Activated CD8-positive, alpha-beta T cell treated with anti-CD3 and anti-CD28 coated beads for 36 hours (primary cell): ENCODE data around the gene KICS2. TPM values are rescaled to one million over a fixed set of nuclear protein-coding genes. Genes with fewer than 3 reads are reported as not detected.

ENCODE experiments used
- ATAC-seq: fragments of 200-7000 bp; cut with Tn5 transposase; one replicate; pipeline ENCODE4 v1.10.0; 2021; ENCODE audit warnings: mild to moderate bottlenecking, moderate library complexity
- CTCF ChIA-PET: fragments of 350-600 bp; sonication (Branson Sonifier 250); formaldehyde crosslinking; loops from one replicate; lab custom pipeline; 2021; ENCODE audit warnings: antibody characterized with exemption; lab: Charles Lee
- POLR2A ChIA-PET: fragments of 350-600 bp; sonication (Branson Sonifier 250); formaldehyde crosslinking; loops from one replicate; lab custom pipeline; 2021; ENCODE audit warnings: antibody characterized with exemption; lab: Charles Lee
- DNase-seq: peaks from one replicate; pipeline ENCODE4 v3.0.0-alpha.2; 2020
- H3K27ac Mint-ChIP-seq: one replicate; pipeline ENCODE4 v1.8.0; 2021; ENCODE audit warnings: mild to moderate bottlenecking, mixed read lengths
- H3K27me3 Mint-ChIP-seq: one replicate; pipeline ENCODE4 v1.8.0; 2021; ENCODE audit warnings: mixed read lengths
- H3K36me3 Mint-ChIP-seq: one replicate; pipeline ENCODE4 v1.8.0; 2021; ENCODE audit warnings: low read depth, mixed read lengths
- H3K4me1 Mint-ChIP-seq: one replicate; pipeline ENCODE4 v1.8.0; 2021; ENCODE audit warnings: low read depth, mixed read lengths
- H3K4me3 Mint-ChIP-seq: one replicate; pipeline ENCODE4 v1.8.0; 2021; ENCODE audit warnings: mild to moderate bottlenecking, moderate library complexity, mixed read lengths
- H3K9me3 Mint-ChIP-seq: one replicate; pipeline ENCODE4 v1.8.0; 2021; ENCODE audit warnings: mixed read lengths
- intact Hi-C: fragments of 100-400 bp; cut with micrococcal nuclease; formaldehyde crosslinking; loops from one replicate; pipeline ENCODE4 v1.10.0; 2022
- total RNA-seq, 2 experiments: library from RNA; stranded (reverse); gene quantifications; one replicate each; pipeline ENCODE4 v1.2.3, GENCODE V29; 2021
- TF ChIP-seq, protein P1 (sequence below): fragments of 200-600 bp; IDR thresholded peaks from one replicate; pipeline ENCODE4 v1.8.0; 2022; ENCODE audit warnings: antibody characterized with exemption, mild to moderate bottlenecking

Gene KICS2
- total RNA-seq, 2 experiments from 2014 or later, result 16.6 to 19.7 TPM

DNA sequence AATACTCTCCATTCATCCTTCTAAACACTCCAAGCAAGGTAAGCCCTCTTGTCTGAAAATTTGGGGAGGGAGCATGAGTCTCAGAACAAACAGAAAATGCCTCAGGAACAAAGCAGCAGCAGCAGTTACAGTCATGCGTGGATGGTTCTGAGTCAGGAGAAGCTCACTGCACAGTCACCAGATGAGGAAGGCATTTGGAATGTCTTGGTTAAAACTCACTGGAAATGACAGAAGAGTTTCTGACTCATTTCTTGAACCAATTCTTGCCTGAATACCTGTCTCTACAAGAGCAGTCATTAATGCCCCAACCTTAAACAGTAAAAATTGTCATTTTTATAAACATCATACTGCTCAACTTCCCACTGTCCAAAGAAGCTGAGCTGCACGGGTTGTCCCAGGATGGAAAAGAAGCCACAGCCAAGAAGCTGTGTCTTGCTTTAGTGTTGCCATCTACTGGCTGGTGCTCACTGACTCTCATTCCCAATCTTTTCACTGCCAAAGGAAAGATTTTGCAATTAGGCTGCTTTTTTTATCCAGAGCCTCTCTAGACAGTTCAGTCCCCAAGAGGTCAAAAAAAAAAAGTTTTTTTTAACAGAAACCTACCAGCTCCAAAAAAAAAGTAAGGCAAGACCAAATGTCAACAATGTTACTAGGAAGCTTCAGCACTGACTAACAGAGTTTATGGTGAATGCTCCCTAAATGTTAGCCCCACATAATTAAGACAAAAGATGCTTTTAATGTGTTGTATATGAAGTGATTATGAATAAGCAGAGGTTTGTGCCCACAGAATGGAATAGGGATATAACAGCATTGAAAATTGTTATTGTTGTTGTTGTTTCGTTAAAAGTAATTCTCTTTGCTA, 40.4 kb downstream of the KICS2 start:
- CTCF ChIA-PET, result no interaction called here
- intact Hi-C loops, result no loop called here
- peaks cover 13% of the 10 kb centered on the region for H3K36me3 Mint-ChIP-seq
- DNase-seq (no peak), ATAC-seq (no peak)
- H3K27ac Mint-ChIP-seq, result no peak overlapping the region
- no peaks in the 10 kb centered on the region for H3K9me3 Mint-ChIP-seq
- H3K4me3 Mint-ChIP-seq, result no peak overlapping the region
- H3K27me3 Mint-ChIP-seq, result no peaks in the 10 kb centered on the region
- TF ChIP-seq, protein P1, sequence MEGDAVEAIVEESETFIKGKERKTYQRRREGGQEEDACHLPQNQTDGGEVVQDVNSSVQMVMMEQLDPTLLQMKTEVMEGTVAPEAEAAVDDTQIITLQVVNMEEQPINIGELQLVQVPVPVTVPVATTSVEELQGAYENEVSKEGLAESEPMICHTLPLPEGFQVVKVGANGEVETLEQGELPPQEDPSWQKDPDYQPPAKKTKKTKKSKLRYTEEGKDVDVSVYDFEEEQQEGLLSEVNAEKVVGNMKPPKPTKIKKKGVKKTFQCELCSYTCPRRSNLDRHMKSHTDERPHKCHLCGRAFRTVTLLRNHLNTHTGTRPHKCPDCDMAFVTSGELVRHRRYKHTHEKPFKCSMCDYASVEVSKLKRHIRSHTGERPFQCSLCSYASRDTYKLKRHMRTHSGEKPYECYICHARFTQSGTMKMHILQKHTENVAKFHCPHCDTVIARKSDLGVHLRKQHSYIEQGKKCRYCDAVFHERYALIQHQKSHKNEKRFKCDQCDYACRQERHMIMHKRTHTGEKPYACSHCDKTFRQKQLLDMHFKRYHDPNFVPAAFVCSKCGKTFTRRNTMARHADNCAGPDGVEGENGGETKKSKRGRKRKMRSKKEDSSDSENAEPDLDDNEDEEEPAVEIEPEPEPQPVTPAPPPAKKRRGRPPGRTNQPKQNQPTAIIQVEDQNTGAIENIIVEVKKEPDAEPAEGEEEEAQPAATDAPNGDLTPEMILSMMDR, result no peak
- H3K4me1 Mint-ChIP-seq, result no peaks in the 10 kb centered on the region
- POLR2A ChIA-PET, result interaction anchor here (0.7 kb wide), 1 partner anchor 21 kb away, joined by 3 read pairs; no protein-coding TSS in a partner anchor

DNA sequence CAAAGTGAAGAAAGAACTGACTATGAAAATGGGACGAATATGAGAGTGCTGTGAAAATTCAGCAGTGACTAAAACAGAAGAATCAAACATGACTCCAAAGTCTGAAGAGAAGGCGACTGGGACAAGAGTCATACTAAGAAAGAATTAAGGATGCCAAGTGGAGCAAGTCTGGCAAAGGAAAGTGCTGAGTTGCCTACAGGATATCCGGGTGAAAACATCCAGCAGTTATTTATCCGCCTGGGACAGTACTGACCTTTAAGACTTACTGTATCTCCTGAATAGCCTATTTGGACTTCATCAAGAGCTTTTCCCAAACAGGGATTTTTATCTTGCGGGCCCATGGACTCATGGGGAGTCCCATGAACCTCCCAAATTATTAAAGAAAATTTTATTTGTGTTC, 41.1 kb downstream of the KICS2 start:
- ChIA-PET POLR2A (no interaction called here), CTCF (no interaction called here)
- TF ChIP-seq, protein P1, result no peak
- Mint-ChIP-seq H3K36me3 (peaks cover 13% of the 10 kb centered on the region), H3K4me3 (no peak overlapping the region), H3K9me3 (no peaks in the 10 kb centered on the region), H3K27ac (no peak overlapping the region), H3K4me1 (no peaks in the 10 kb centered on the region), H3K27me3 (no peaks in the 10 kb centered on the region)
- no peak for ATAC-seq
- DNase-seq, result no peak
- intact Hi-C loops, result no loop called here

DNA sequence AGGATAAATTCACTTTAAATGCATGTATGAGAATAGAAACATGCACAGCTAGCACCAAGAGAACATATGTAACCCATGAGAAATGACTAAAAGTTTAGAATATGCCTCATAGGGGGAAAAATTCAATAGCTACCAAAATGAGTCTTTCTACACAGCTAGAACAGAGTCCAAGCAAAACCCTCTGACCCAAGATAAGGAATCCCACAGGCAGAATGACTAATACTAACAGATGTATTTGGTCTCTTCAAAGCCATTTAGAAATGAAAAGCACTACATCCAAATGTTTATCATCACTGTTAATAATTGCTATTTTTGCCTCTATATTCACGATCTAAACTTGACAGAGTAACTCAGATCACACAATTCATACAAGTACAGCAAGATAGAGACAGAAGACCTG, 44.0 kb downstream of the KICS2 start:
- H3K36me3 Mint-ChIP-seq, result peaks cover 5% of the 10 kb centered on the region
- H3K27ac Mint-ChIP-seq, result no peak overlapping the region
- POLR2A ChIA-PET, result no interaction called here
- H3K4me3 Mint-ChIP-seq, result no peak overlapping the region
- ATAC-seq (no peak), DNase-seq (no peak)
- no peaks in the 10 kb centered on the region for H3K9me3 Mint-ChIP-seq
- H3K27me3 Mint-ChIP-seq, result no peaks in the 10 kb centered on the region
- TF ChIP-seq, protein P1, result no peak
- peaks cover 2% of the 10 kb centered on the region for H3K4me1 Mint-ChIP-seq
- intact Hi-C loops, result no loop called here
- CTCF ChIA-PET, result no interaction called here

DNA sequence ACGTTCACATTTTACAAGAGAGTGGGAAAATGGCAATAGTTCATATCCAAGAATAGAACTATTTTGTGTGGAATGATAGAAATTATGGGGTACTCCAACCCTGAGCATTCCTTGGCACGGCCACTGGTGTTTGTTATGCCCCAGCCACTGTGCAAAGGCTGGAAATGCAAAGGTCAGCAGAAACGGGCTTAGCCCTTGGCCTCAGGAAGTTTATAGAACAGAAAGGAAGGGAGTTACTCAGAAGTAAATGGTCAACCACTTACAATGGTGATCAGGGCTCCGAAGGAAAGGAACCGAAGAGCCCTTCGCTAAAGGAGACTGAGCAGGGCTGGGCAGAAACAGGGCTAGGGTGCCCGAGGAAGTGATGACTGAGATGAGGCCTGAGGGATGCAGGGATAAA, 45.1 kb downstream of the KICS2 start:
- intact Hi-C loops, result no loop called here

More for the DNA sequence above, 45.1 kb downstream of the KICS2 start:
- TF ChIP-seq, protein P1, result no peak
- Mint-ChIP-seq H3K27ac (no peak overlapping the region), H3K4me3 (no peak overlapping the region), H3K36me3 (no peaks in the 10 kb centered on the region), H3K4me1 (peaks cover 4% of the 10 kb centered on the region), H3K27me3 (no peaks in the 10 kb centered on the region), H3K9me3 (no peaks in the 10 kb centered on the region)
- ChIA-PET POLR2A (no interaction called here), CTCF (no interaction called here)
- ATAC-seq (no peak), DNase-seq (no peak)
